Activated CD8-positive, alpha-beta memory T cell treated with anti-CD3 and anti-CD28 coated beads for 24 hours (primary cell): ENCODE results near the gene PIGL.

ENCODE experiments used
- DNase-seq: peaks from one replicate; pipeline ENCODE4 v3.0.0-alpha.2; 2020

The PIGL gene

GRCh38 chr17:16363749-16364536 is 146.9 kb downstream of the PIGL start:
- peak; percentile 88 for DNase-seq

GRCh38 chr17:16364625-16365024 is 147.6 kb downstream of the PIGL start:
- no peak for DNase-seq

- DNase-seq, result no peak
Observed at GRCh38 chr17:16371742-16372141, 154.7 kb downstream of the PIGL start.

- DNase-seq, result no peak
Observed at GRCh38 chr17:16374146-16374938, 157.3 kb downstream of the PIGL start.
